NAMALWA (cell line): Measurements from ENCODE around the gene SMAD7.

Experiments used
- DNase-seq: peaks from one replicate; pipeline ENCODE4 v3.0.0-alpha.2; 2015; ENCODE audit warnings: low spot score

Gene SMAD7

GRCh38 chr18:48959921-48960920, 9.5 kb upstream of the SMAD7 start:
- no peak for DNase-seq

DNA sequence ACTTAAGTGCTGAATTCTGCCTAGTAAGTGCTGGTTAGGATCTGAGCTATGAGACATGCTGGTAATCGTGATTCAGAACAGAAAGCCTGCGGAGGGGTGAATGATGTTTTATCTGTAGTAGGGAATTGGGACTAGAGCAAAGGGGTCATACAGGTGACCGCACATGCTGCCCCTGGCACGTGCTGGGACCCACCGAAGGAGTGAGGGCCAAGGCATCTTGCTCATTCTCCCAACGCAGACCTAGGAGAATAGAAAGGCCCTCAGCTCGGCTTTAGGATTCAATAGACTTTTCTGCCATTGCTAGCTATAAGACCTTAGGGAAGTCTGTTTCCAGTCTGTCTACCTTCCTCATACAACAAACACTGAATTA, 8.8 kb upstream of the SMAD7 start:
- no peak for DNase-seq

DNA sequence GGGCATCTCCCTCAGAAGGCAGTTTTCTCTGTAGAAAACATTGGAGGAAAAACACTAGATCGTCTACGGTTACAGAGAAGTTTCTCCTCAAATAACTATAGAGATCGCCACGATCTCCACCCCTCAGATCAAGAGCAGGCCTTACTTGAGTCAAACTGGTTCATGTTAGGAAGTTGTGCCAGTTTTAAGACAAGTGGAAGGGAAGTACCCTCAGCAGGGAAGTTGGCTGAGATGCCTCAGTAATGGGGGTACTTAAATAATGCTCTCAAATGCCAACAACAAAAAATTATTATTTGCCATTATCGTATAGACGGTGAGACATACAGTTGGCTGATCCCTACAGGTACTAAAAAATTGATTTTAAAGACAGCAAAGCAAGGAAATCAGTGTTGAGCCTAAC, 8.2 kb upstream of the SMAD7 start:
- no peak for DNase-seq

- no peak for DNase-seq
Observed at GRCh38 chr18:48957616-48958015, 6.9 kb upstream of the SMAD7 start.

- DNase-seq, result no peak
Observed at GRCh38 chr18:48957136-48957535, 6.4 kb upstream of the SMAD7 start.

DNA sequence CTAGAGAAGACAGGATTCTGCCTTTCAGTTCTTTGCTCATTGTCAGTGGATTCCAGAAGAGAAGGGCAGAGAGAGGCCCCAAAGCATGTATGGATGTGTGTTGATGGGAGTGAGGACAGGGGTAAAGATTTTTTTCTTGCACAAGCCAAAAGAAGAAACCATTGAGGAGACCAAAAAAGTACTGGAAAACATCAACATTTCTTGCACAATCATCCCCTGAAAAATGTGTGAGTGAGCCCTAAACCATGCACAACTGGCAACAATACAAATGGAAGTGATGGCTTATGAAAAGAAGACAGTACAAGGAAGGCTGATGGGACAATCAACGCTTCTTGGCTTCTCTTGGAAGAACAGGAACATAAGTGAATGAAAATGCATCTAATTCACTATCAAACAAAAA, 5.6 kb upstream of the SMAD7 start:
- no peak for DNase-seq

DNA sequence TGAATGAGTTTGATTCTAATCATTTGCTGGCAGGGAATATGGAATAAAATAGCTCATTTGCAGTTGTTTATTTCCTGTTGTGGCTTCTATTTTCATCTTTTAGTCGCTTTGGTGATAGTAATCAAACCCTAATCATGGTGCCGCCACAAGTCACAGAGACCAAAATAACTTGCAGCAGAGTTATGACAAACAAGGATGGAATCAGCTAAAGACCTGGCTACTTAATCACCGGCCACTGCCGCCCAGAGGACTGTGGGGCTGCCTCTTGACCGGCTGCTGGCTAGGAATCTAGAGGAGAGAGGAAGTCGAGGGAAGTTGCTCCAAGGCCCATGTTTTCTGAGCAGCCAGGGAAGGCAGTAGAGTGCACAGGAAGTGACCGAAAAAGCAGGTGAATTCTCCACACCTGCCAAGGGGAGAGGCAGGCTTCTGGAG, 5.1 kb upstream of the SMAD7 start:
- DNase-seq, result no peak

DNA sequence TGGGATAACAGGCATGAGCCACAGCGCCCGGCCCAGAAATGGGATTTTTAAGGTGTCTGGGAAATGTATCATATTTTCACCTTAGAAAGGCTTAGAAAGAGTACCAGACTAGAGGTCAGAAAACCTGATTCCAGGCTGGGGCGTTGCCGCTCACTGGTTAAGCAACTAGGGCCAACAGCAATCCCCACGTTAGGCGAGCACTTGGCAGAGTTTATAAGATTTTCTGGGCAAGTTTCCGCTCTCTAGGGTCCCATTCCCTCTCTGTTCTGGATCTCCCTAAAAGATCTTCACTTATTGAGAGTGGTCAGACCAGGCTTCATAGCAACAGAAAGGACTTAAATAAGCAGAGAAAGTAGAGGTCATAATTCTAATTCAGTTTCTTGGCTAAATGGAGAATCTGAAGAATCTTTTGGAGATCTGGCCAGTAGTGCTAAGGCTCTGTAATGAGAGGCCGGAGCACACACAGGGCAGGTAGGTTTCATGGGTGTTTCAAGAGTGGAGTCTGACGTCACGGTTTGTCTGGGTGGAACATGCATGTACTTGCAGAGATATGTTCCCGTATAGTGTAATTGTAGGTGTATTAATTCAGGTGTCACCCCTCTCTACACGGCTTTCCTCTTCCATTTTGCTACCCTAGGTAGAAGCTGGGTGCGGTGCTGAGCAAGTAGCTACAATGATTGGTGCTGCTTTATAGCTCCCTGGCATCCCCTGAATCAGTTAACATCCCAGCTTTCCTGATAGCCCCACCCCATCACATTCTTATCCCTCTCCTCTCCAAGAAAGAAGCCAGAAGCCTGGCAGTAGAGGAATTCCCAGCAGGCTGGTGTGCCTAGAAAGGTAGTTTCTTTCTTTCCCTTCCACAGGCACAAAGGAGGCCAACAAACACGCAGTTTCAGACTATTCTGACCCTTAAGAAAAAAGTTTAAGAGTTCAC, 4.4 kb upstream of the SMAD7 start:
- DNase-seq, result no peak

GRCh38 chr18:48953104-48953706, 2.4 kb upstream of the SMAD7 start:
- DNase-seq, result no peak

DNA sequence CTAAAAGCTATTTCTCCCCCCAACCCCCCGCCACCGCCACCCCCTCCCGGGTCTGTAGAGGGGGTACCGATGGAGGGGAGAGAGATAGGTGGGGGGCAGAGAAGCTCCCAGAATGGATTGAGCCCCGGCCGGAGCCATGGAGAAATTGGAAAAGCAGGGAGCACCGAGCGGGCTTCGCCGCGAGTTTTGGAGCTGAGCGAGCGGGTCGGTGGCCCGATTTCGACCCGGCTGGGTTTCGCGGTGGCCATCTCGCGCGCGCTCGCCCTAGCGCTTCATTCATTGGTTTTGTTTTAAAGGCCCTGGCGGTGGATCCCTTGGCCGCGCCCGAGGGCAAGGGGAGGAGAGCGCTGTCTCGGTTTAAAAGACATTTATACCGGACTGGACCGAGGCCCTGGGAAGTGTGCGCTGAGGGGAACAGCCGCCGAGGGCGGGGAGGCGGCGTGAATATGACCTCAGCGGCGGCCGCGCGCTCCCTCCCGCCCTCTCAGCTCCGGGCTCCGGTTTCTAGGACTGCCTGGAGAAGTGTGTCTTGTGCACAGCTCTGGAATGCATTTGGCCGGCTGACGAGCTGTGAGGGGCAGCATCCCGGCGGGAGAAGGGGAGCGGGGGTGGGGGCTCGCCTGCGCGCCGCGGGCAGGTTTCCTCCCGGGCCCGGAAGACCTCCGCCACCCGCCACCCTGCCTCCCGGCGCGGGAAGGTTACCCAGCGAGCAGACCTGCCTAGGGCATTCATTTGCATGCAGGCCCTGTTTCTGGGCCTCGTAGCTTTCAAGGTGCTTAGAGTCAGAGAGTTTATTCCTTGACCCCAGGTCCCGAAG, 1.7 kb upstream of the SMAD7 start:
- peak; percentile 83 for DNase-seq

DNA sequence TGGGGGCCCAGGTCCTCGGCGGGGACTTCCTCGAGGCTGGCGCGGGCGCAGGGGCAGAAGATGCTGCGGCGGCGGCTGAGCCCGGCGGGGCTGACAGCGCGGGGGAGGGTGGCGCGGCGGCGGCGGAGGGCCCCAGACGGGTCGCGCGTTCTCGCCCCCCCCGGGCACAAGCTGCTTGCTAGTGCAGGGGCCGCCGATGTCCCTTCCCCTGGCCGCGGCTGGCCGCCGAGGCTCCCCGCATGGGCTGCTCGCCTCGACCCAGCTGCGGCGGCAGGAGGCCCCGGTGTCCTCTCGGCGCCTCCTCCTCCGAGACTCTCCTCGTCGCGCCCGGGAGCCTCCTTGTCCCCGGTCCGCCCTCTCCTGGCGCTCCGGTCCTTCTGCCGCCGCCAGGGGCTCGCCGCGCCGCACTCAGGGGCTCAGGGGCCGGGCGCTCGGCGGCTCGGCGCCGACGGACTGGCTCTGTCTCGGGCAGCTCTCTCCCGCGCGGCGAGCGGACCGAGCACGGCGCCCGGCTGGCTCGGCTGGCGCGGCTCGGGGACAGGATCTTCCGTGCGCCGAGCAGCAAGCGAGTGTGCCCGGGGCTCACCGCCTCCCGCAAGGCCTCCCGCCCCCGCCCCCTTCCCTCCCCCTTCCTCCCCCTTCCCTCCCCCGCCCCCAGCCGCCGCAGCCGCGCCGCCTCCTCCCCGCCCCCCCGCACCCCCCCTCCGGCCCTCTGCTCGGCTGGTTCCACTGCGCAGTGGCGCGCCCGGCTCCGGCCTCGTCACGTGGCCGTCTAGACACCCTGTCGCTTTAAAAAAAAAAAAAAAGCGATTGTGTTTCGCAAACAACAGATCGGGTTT, 902 bp upstream of the SMAD7 start:
- peak; percentile 91 for DNase-seq

GRCh38 chr18:48949606-48950535, 894 bp downstream of the SMAD7 start:
- peak; percentile 71 for DNase-seq

DNA sequence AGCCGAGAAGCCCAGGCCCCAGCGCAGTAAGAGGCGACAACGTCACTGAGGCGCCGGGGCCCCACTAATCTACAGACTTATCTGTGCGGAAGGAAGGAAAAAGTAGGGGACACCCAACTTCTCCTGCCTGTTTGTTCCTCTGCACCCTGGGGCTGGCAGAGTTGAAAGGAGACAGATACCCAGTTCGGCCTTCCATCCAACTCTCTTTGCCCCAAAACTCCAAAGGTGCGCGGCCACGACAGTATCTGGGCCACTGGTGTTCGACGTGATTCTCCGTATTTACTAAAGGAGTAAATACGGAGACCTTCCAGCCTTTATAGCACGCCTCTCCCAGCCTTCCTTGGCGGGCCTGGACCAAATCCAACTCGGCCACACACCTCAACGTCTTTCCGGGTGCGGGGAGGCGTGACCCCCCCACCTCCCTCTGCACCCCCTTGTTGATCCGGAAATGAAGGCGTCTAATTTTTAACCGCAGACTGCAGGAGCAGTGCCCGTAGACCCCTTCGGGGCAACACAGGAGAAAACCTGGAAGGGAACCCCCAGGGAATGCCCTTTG, 1.6 kb downstream of the SMAD7 start:
- DNase-seq, result peak; percentile 76

GRCh38 chr18:48948112-48949049, 2.4 kb downstream of the SMAD7 start:
- DNase-seq, result peak; percentile 84

DNA sequence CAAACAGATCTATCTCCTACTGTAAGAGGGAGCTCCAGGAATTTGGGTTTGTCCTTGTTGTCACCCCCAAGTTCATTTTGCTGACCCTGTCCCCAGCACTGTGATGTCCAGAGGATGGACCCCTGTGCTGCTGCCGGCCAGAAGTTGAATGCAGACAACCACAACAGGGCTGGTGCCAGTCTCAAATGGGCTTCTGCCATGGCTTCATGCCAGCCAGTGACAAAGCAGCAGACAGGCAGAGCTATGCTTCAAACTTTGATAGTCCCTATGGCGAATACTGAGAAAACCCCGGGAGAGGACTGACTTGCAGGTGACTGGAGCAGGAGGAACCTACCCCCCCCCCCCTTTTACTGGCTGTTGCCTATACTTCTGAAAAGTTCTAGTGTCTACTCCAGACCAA, 3.2 kb downstream of the SMAD7 start:
- no peak for DNase-seq

DNA sequence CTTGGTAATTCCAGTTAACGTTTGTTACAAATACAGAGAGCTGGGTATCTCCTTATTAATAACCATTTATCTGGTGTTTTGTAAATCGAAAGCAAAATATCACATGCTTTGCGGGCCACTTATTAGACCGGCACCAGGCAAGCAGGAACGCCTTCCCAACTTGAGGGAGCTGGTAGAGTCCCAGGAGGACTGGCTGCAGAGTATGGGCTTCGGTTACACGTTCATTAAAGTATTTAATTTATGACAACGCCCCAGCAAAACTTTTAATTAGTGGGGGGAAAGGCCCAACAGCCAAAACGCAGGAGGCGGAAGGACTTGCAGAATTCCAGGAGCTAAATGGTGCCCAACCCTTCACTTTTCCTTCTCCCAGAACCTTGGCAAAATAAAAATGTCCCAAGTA, 3.7 kb downstream of the SMAD7 start:
- no peak for DNase-seq

- DNase-seq, result no peak
Observed at GRCh38 chr18:48946329-48946835, 4.4 kb downstream of the SMAD7 start.

DNA sequence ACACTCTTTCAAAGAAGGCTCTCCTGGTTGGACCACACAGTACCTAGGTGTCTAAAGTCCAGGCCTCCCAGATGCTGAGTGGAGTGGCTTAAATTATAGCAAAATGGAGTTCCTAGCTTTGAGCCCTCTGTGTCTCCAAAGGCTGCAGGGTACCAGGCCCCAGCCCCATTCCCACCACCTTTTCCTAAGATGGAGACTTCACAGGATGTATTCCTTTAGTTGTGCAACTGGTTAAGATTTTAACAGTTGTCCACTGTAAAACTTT, 4.9 kb downstream of the SMAD7 start:
- DNase-seq, result no peak
